Measurements from ENCODE around the gene IYD.

DNA sequence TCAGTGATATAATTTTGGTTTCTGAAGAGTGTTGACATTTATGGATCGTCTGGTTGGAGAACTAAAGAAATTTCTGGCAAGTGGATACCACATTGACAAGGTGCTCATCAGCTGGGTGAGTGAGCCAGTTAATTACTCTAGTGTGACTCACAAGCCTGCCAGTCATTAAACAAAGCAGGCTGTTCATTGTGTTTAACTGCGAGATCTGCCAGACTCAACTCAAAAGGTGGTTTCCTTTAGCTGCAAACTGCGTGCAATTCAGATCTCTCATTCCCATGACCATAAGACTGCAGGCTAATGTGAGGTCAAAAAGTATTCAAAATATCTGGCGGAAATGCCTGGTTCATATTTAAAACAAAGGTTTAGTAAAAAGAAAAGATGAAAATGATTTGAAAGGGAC is 32.5 kb upstream of the IYD start:
- no peak for TF ChIP-seq POLR2A (IDR thresholded peaks at IDR 0.05)
- TF ChIP-seq, protein P1, sequence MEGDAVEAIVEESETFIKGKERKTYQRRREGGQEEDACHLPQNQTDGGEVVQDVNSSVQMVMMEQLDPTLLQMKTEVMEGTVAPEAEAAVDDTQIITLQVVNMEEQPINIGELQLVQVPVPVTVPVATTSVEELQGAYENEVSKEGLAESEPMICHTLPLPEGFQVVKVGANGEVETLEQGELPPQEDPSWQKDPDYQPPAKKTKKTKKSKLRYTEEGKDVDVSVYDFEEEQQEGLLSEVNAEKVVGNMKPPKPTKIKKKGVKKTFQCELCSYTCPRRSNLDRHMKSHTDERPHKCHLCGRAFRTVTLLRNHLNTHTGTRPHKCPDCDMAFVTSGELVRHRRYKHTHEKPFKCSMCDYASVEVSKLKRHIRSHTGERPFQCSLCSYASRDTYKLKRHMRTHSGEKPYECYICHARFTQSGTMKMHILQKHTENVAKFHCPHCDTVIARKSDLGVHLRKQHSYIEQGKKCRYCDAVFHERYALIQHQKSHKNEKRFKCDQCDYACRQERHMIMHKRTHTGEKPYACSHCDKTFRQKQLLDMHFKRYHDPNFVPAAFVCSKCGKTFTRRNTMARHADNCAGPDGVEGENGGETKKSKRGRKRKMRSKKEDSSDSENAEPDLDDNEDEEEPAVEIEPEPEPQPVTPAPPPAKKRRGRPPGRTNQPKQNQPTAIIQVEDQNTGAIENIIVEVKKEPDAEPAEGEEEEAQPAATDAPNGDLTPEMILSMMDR (IDR thresholded peaks at IDR 0.05 in 8 of 11, conservative IDR thresholded peaks at IDR 0.05 in 3 of 11), result no peak
- TF ChIP-seq POLR2AphosphoS5 (IDR thresholded peaks at IDR 0.05), result no peak
